Keratinocyte (primary cell): ENCODE measurements around the gene CFAP46. TPM values are rescaled to one million over a fixed set of nuclear protein-coding genes. Genes with fewer than 3 reads are reported as not detected.

Experiments used
- DNase-seq: peaks from one replicate; pipeline ENCODE4 v3.0.0-alpha.2; 2011; ENCODE audit warnings: low read depth, missing footprints, low spot score
- FAIRE-seq: peaks from 2 replicates; lab custom pipeline; 2011; peaks lifted over from hg19 to GRCh38; lab: Jason Lieb, UNC
- H2AFZ ChIP-seq: 2 replicates; pipeline ENCODE4 v1.6.0; 2012; ENCODE audit warnings: low read length, control low read depth, inconsistent platforms; ENCODE audit not compliant: control insufficient read depth
- H3K27ac ChIP-seq: 2 replicates; pipeline ENCODE4 v1.5.1; 2011; ENCODE audit warnings: low read length; ENCODE audit not compliant: control insufficient read depth, insufficient read depth
- H3K27me3 ChIP-seq: 3 replicates; pipeline ENCODE4 v1.6.0; 2011; ENCODE audit warnings: low read length; ENCODE audit not compliant: control insufficient read depth, insufficient read depth; ENCODE audit errors: extremely low read depth
- H3K36me3 ChIP-seq, 2 experiments: 2 replicates in 1 of 2; 3 replicates in 1 of 2; pipeline ENCODE4 v1.5.1; 2011; ENCODE audit warnings: low read length in 2 of 2, mild to moderate bottlenecking in 1 of 2; ENCODE audit not compliant: control insufficient read depth in 2 of 2, insufficient read depth in 2 of 2; ENCODE audit errors: extremely low read depth in 1 of 2
- H3K4me1 ChIP-seq: 3 replicates; pipeline ENCODE4 v1.5.1; 2011; ENCODE audit warnings: low read length; ENCODE audit not compliant: control insufficient read depth, insufficient read depth; ENCODE audit errors: extremely low read depth
- H3K4me2 ChIP-seq: 3 replicates; pipeline ENCODE4 v1.6.0; 2011; ENCODE audit warnings: low read depth, low read length; ENCODE audit not compliant: control insufficient read depth, insufficient read depth; ENCODE audit errors: extremely low read depth
- H3K4me3 ChIP-seq, 3 experiments: fragments of 200-600 bp in 1 of 3; sonication (generic) in 1 of 3; 2 replicates in 2 of 3; 3 replicates in 1 of 3; pipeline ENCODE4 v1.5.1; 2011 to 2016; ENCODE audit warnings: low read length in 3 of 3, mild to moderate bottlenecking in 3 of 3, control low read depth in 2 of 3, inconsistent platforms in 1 of 3, low read depth in 1 of 3, mixed read lengths in 1 of 3, mixed run types in 1 of 3, moderate library complexity in 1 of 3; ENCODE audit not compliant: control insufficient read depth in 2 of 3, insufficient read depth in 2 of 3; ENCODE audit errors: extremely low read depth in 1 of 3
- H3K79me2 ChIP-seq: 2 replicates; pipeline ENCODE4 v1.6.0; 2012; ENCODE audit warnings: low read length; ENCODE audit not compliant: control insufficient read depth, insufficient read depth
- H3K9ac ChIP-seq: 3 replicates; pipeline ENCODE4 v1.6.0; 2011; ENCODE audit warnings: low read length; ENCODE audit not compliant: control insufficient read depth, insufficient read depth; ENCODE audit errors: extremely low read depth
- H3K9me1 ChIP-seq: 3 replicates; pipeline ENCODE4 v1.6.0; 2011; ENCODE audit warnings: low read length; ENCODE audit not compliant: control insufficient read depth, insufficient read depth; ENCODE audit errors: extremely low read depth
- H3K9me3 ChIP-seq: 2 replicates; pipeline ENCODE4 v1.5.1; 2012; ENCODE audit warnings: low read depth, low read length; ENCODE audit not compliant: control insufficient read depth
- H4K20me1 ChIP-seq: 3 replicates; pipeline ENCODE4 v1.6.0; 2011; ENCODE audit warnings: low read length; ENCODE audit not compliant: control insufficient read depth, insufficient read depth; ENCODE audit errors: extremely low read depth
- CTCF ChIP-seq, 3 experiments: IDR thresholded peaks in 1 of 3; conservative IDR thresholded peaks in 1 of 3; optimal IDR thresholded peaks in 1 of 3; 2 replicates in 2 of 3; 3 replicates in 1 of 3; pipeline versions ENCODE3 to v1.5.1; 2011; ENCODE audit warnings: low read length in 3 of 3, mild to moderate bottlenecking in 3 of 3, moderate library complexity in 2 of 3, control low read depth in 1 of 3, inconsistent platforms in 1 of 3; ENCODE audit not compliant: insufficient read depth in 2 of 3; ENCODE audit errors: extremely low read depth in 1 of 3
- EZH2 ChIP-seq: IDR thresholded peaks from one replicate; pipeline ENCODE4 v1.6.1; 2012; ENCODE audit warnings: inconsistent platforms, mild to moderate bottlenecking, low read length, moderate library complexity
- dilution Hi-C: fragments of 300-500 bp; cut with MboI; formaldehyde crosslinking; loops from one replicate; pipeline ENCODE4 v1.7.0; 2020; ENCODE audit warnings: low sequenced_read_pairs; ENCODE audit not compliant: extremely low pct_ligation_motif_present
- polyA plus RNA-seq, 5 experiments: library from polyadenylated mRNA; depleted of rRNA in 3 of 5; stranded (reverse) in 3 of 5; stranded (forward) in 1 of 5; unstranded in 1 of 5; fragments of >200 nt; gene quantifications; 1 replicate in 1 of 5; 2 replicates in 3 of 5; 3 replicates in 1 of 5; pipeline versions ENCODE4 v1.2.1 to v1.2.3, GENCODE V29; 2011 to 2012; ENCODE audit warnings: missing spikeins in 2 of 5, low read depth in 1 of 5, low replicate concordance in 1 of 5

The CFAP46 gene
- polyA plus RNA-seq, 1 donor (not counting 4 experiments of a cell fraction or from before 2014, with no cell fraction given), result 1.00 TPM

- Histone ChIP-seq H3K9ac (no peak overlapping the region), H2AFZ (no peak overlapping the region), H3K9me1 (no peaks in the 10 kb centered on the region), H3K27ac (no peak overlapping the region), H3K9me3 (no peaks in the 10 kb centered on the region), H3K27me3 (peaks cover 25% of the 10 kb centered on the region), H3K4me1 (no peaks in the 10 kb centered on the region), H3K79me2 (no peaks in the 10 kb centered on the region), H3K4me2 (no peak overlapping the region), H3K36me3 (no peaks in the 10 kb centered on the region), H3K4me3 (no peak overlapping the region), H4K20me1 (no peaks in the 10 kb centered on the region)
- no peak for FAIRE-seq
- no peak for TF ChIP-seq CTCF (optimal IDR thresholded peaks at IDR 0.05 in 1 of 3, IDR thresholded peaks at IDR 0.05 in 1 of 3, conservative IDR thresholded peaks at IDR 0.05 in 1 of 3; ENCODE audit: extremely low read depth in 1 of 3, insufficient read depth in 2 of 3, low read length in 3 of 3)
- no peak for TF ChIP-seq EZH2
- DNase-seq, result no peak
- dilution Hi-C loops, result no loop called here
These were observed 41.1 kb upstream of the CFAP46 start for GRCh38 chr10:132983252-132984007.

GRCh38 chr10:132982301-132982989, 40.1 kb upstream of the CFAP46 start:
- FAIRE-seq, result no peak
- H3K9me1 ChIP-seq, result no peaks in the 10 kb centered on the region
- no peak overlapping the region for H3K27ac ChIP-seq
- H3K4me2 ChIP-seq, result no peak overlapping the region
- peaks cover 25% of the 10 kb centered on the region for H3K27me3 ChIP-seq
- no peak overlapping the region for H2AFZ ChIP-seq
- no peaks in the 10 kb centered on the region for H3K9me3 ChIP-seq
- no peak overlapping the region for H3K4me3 ChIP-seq
- DNase-seq, result no peak
- no peaks in the 10 kb centered on the region for H3K79me2 ChIP-seq
- H3K4me1 ChIP-seq, result no peaks in the 10 kb centered on the region
- H3K36me3 ChIP-seq, result no peaks in the 10 kb centered on the region
- no peak for TF ChIP-seq CTCF (optimal IDR thresholded peaks at IDR 0.05 in 1 of 3, IDR thresholded peaks at IDR 0.05 in 1 of 3, conservative IDR thresholded peaks at IDR 0.05 in 1 of 3; ENCODE audit: extremely low read depth in 1 of 3, insufficient read depth in 2 of 3, low read length in 3 of 3)
- TF ChIP-seq EZH2, result no peak
- dilution Hi-C loops, result no loop called here
- no peaks in the 10 kb centered on the region for H4K20me1 ChIP-seq
- no peak overlapping the region for H3K9ac ChIP-seq
